Measurements from ENCODE around the gene MAN1A1. TPM values are rescaled to one million over a fixed set of nuclear protein-coding genes. Genes with fewer than 3 reads are reported as not detected.
"Not testable (repeated sequence)": the region's sequence is repeated elsewhere in the genome, so short reads cannot be mapped to it uniquely, and the experiment has no call there.

The MAN1A1 gene
- polyA plus RNA-seq, 3 donors from 2014 or later, result 33.9 to 64.9 (median 56.7) TPM

DNA sequence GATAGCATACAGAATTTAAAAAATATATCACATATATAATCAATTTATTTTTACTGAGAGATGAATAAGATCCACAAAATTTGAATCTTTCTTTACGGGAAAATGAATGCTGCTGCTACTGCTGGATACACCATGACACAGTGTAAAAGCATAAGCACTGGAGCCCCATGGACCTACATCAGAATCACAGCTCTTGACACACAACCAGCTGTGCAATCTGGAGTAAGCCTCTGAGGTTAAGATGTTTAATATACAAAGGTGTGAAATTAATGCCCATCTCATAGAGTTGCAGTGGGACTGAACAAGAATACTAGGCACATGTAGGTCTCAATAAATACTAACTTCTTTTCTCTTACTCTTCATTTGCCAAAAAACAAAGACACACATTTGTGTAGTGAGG lies 48.1 kb downstream of the MAN1A1 start:
- no peak for DNase-seq
- Mint-ChIP-seq H3K27me3 (ENCODE audit: low read depth in 3 of 3) (peaks cover 0 to 3% (median 0%) of the 10 kb centered on the region in 3 donors), H3K4me1 (peaks cover 16 to 32% of the 10 kb centered on the region in 2 donors)

DNA sequence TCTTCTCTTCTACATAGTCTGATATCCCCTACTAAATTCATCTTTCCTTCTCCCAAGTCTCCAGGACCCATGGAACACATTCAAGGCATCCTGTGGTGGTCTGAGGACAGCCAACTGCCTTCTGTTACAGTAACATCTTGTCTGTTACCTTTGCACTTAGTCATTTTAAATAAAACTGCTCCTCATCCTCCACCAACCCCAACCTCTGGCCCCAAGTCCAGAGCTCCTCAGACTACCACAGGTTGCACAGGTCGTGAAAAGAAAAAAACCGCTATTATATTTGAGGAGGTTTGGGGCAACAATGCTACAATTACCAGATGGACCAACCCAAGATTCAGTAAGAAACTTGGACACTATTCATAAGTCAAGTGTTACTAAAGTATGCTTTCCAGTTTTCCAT lies 49.9 kb downstream of the MAN1A1 start:
- no peak for DNase-seq
- H3K4me1 Mint-ChIP-seq, result peaks cover 32 to 50% of the 10 kb centered on the region in 2 donors
- H3K27me3 Mint-ChIP-seq (ENCODE audit: low read depth in 3 of 3), result peaks cover 0 to 3% (median 0%) of the 10 kb centered on the region in 3 donors
- H3K36me3 Mint-ChIP-seq, result peaks cover 3 to 7% (median 5%) of the 10 kb centered on the region in 3 donors
- H3K27ac Mint-ChIP-seq, result peak overlapping the region in 3 of 6 donors; percentile 3 to 32 (median 26)
- H3K4me3 Mint-ChIP-seq, result no peak overlapping the region
- no peaks in the 10 kb centered on the region for H3K9me3 Mint-ChIP-seq

More for the DNA sequence above, 48.1 kb downstream of the MAN1A1 start:
- Mint-ChIP-seq H3K27ac (no peak overlapping the region), H3K36me3 (peaks cover 7 to 13% (median 12%) of the 10 kb centered on the region in 3 donors), H3K4me3 (no peak overlapping the region), H3K9me3 (no peaks in the 10 kb centered on the region)

DNA sequence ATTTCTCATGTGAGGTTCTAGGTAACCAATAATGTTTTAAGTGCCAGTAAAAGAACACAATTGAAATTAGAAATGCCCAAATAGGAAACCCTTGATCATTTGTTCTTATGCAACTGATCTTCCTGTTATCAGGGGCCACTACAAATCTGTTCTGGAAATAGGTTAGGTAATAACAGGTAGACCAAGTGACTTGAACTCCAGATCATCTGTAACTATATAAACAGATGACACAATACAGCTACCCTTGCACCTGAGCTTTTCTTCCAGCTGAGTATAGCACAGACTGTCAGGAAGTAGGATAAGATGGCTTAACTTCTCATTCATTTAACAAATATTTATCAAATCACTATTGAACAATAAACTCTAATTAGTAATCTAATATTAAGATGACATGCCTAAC lies 52.5 kb downstream of the MAN1A1 start:
- no peak overlapping the region for H3K4me3 Mint-ChIP-seq
- H3K36me3 Mint-ChIP-seq, result peaks cover 0 to 7% (median 0%) of the 10 kb centered on the region in 3 donors
- H3K9me3 Mint-ChIP-seq, result no peaks in the 10 kb centered on the region
- H3K27ac Mint-ChIP-seq, result peak overlapping the region in 3 of 6 donors; percentile 12 to 24 (median 19)
- peaks cover 0 to 3% (median 0%) of the 10 kb centered on the region in 3 donors for H3K27me3 Mint-ChIP-seq (ENCODE audit: low read depth in 3 of 3)
- no peak for DNase-seq
- peaks cover 32 to 42% of the 10 kb centered on the region in 2 donors for H3K4me1 Mint-ChIP-seq

DNA sequence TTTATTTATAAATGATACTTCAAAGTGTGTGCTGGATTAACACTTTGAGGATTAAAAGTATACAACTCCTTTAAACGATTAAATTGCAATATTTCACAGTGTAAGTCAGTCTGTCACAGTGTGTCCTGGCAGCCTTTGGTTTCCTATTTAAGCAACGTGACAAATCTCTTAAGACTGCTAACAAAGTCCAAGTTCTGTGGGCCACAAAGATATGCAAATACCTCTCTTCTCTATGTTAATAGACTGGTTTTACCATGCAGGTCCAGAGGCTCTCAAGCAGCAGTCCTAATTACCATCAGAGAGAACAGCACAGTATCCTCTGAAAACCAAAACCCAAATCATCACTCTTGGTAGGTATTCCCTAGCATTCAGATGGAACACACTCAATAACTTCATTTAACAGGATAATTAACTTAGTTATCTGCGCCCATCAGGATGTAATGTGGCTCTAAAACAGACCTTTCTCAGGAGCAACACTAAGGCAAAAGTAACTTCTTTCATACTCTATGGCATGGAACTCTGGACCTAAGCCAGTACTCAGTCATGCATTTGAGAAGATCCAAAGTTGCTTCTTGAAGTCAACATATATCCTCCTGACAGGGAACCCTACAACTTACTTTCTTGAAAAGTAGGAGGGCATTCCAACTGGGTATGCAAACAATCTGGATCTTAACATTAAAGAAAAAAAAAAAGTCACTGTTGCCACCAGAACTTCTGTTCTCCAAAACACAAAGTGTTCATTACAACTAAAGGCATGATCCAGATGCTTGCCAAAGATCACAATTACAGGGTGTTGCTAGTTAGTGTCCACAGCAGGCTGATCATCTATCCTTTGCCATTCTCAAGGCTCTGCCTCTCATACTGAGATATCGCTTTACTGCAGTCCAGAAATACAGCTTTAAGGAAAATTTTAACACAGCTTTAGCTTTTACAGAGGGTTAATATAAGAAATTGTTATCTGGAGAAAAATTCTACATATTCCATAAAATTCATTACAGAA lies 53.2 kb downstream of the MAN1A1 start:
- Mint-ChIP-seq H3K27me3 (ENCODE audit: low read depth in 3 of 3) (peaks cover 0 to 3% (median 0%) of the 10 kb centered on the region in 3 donors), H3K27ac (peak overlapping the region in 4 of 6 donors; percentile 24 to 50 (median 34)), H3K4me3 (no peak overlapping the region), H3K36me3 (peaks cover 0 to 8% (median 2%) of the 10 kb centered on the region in 3 donors), H3K4me1 (peaks cover 32 to 46% of the 10 kb centered on the region in 2 donors), H3K9me3 (no peaks in the 10 kb centered on the region)
- DNase-seq, result no peak

DNA sequence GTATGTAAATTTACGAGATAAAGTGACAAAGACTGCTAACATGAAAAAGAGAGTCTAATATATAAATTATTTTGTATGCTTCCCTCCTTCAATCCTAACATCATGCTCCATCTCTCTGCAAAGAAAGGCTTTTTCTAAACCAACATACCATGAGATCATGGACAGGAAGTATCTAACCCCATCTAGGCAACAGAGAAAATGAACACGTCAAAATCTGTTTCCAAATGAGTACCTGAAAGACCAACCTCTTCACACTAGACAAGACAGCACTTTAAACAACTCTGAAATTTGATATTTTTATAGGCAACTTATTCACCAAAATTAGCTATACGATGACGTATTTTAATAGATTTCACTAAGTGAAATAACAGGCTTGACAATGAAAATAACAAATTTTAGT lies 54.6 kb downstream of the MAN1A1 start:
- Mint-ChIP-seq H3K27ac (peak overlapping the region in 2 of 6 donors; percentile 2 to 13), H3K4me1 (peaks cover 34 to 57% of the 10 kb centered on the region in 2 donors), H3K36me3 (peaks cover 3 to 12% (median 5%) of the 10 kb centered on the region in 3 donors), H3K9me3 (no peaks in the 10 kb centered on the region), H3K27me3 (ENCODE audit: low read depth in 3 of 3) (peaks cover 0 to 3% (median 0%) of the 10 kb centered on the region in 3 donors), H3K4me3 (peak overlapping the region in 1 of 5 donors; percentile 0)
- no peak for DNase-seq

DNA sequence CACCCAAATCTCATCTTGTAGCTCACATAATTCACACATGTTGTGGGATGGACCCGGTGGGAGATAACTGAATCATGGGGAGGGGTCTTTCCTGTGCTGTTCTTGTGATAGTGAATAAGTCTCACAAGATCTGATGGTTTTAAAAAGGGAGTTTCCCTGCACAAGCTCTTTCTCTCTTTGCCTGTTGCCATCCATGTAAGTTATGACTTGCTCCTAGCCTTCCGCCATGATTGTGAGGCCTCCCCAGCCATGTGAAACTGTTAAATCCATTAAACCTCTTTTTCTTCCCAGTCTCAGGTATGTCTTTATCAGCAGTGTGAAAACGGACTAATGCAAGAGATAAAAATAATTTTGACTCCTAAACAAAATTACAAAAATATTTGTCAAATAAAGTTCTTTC lies 58.5 kb downstream of the MAN1A1 start:
- not testable (repeated sequence) for H3K4me3 Mint-ChIP-seq
- H3K4me1 Mint-ChIP-seq, result peaks cover 19 to 49% of the 10 kb centered on the region in 2 donors

DNA sequence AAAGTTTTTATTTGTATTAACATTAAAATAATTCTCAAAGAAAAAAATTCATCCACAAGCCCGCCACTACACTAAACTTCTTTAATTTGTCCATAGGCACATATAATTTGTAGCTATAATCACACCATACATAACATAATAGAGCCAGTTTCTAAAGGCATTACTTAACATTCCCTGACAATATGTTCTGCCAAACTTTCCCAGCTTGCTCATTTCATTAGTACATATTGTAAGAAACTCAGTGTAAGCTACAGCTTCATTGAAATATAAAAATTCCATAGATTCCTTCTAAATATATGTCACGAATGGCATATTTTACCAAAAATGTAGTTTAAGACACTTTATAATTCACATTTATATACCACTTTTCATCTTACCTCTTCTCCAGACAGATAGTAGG lies 59.3 kb downstream of the MAN1A1 start:
- Mint-ChIP-seq H3K27ac (no peak overlapping the region), H3K27me3 (ENCODE audit: low read depth in 3 of 3) (no peaks in the 10 kb centered on the region), H3K36me3 (peaks cover 7 to 22% (median 21%) of the 10 kb centered on the region in 3 donors), H3K9me3 (no peaks in the 10 kb centered on the region), H3K4me1 (peaks cover 14 to 41% of the 10 kb centered on the region in 2 donors), H3K4me3 (no peak overlapping the region)
- DNase-seq, result no peak

More for the DNA sequence above, 58.5 kb downstream of the MAN1A1 start:
- not testable (repeated sequence) for H3K27ac Mint-ChIP-seq; H3K9me3 Mint-ChIP-seq; DNase-seq; H3K27me3 Mint-ChIP-seq (ENCODE audit: low read depth in 3 of 3)
- H3K36me3 Mint-ChIP-seq, result peaks cover 7 to 22% (median 18%) of the 10 kb centered on the region in 3 donors

DNA sequence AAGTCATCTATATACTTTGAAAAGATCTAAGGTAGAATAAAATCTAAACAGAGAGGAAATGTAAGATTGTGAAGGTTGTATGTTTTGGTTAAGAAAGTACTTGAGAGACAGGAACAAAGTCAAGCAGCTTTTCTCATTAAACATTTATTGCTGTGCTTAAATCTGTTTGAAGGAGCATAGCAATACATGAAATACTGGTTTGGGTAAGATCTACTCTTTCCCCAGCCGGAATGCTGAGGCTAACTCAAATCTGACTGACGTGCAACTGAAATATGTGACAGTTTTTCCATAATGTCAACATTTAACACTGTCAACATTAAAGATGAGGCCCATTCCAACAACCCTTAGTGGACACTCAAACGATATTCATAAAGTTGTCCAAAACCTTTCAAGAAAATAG lies 59.9 kb downstream of the MAN1A1 start:
- H3K9me3 Mint-ChIP-seq, result no peaks in the 10 kb centered on the region
- H3K4me3 Mint-ChIP-seq, result no peak overlapping the region

DNA sequence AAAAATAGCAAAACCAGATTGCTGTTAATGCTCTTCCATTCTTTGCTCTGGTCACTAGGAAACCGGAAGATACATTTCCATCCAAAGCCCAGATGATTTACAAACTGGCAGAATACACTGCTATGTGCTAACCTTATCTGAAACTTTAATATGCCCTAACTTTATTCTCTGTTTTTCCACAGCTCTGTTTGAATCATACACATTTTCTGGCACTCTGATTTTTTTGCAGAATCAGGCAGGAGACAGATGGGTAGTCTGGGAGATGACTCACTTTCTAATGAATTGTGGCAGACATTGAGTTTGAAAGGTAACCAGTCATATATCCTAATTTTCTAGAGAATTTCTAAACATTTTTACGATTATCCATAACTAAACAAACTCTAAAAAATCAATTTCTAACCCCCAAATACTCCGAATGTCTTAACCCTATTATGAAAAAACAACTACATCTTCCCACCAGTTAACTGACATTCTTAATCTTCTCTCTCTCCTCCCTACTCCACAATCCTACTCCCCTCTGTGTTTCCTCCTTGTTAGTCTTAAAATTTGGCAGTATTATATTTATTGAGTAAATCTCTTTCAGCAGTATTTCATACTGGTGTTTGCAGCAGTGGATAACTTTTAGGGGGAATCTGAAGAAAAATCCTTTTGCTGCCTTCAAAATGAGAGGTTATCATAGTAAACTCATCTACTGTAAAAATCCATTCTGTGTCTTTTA lies 63.5 kb downstream of the MAN1A1 start:
- H3K4me1 Mint-ChIP-seq, result peaks cover 19 to 34% of the 10 kb centered on the region in 2 donors
- peaks cover 5 to 22% (median 22%) of the 10 kb centered on the region in 3 donors for H3K36me3 Mint-ChIP-seq
- H3K27me3 Mint-ChIP-seq (ENCODE audit: low read depth in 3 of 3), result peaks cover 0 to 3% (median 0%) of the 10 kb centered on the region in 3 donors
- DNase-seq, result no peak
- peak overlapping the region in 2 of 6 donors; percentile 25 to 70 for H3K27ac Mint-ChIP-seq
- no peaks in the 10 kb centered on the region for H3K9me3 Mint-ChIP-seq
- H3K4me3 Mint-ChIP-seq, result no peak overlapping the region

More for the DNA sequence above, 59.9 kb downstream of the MAN1A1 start:
- peaks cover 10 to 35% of the 10 kb centered on the region in 2 donors for H3K4me1 Mint-ChIP-seq
- no peak for DNase-seq
- peaks cover 0 to 2% (median 0%) of the 10 kb centered on the region in 3 donors for H3K27me3 Mint-ChIP-seq (ENCODE audit: low read depth in 3 of 3)
- H3K27ac Mint-ChIP-seq, result peak overlapping the region in 3 of 6 donors; percentile 13 to 41 (median 21)
- peaks cover 7 to 22% (median 21%) of the 10 kb centered on the region in 3 donors for H3K36me3 Mint-ChIP-seq

DNA sequence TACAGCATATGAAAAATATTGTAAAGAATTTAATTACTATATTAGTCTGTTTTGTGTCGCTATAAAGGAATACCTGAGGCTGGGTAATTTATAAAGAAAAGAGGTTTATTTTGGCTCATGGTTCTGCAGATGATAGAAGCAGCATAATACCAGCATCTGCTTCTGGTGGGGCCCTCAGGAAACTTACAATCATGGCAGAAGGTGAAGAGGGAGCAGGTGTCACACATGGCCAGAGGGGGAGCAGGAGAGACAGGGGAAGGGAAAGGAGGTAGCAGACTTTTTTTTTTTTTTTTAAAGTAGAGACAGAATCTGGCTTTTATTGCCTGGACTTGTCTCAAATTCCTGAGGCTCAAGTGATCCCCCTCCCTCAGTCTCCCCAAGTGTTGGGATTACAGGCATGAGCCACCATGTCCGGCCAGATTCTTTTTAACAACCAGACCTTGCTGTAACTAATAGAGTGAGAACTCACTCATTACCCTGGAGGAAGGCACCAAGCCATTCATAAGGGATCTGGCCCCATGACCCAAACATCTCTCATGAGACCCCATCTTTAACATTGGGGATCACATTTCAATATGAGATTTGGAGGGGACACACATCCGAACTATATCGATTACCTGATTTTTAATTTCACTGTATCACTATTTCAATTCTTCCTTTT lies 64.6 kb downstream of the MAN1A1 start:
- H3K4me1 Mint-ChIP-seq, result peaks cover 19 to 26% of the 10 kb centered on the region in 2 donors
- H3K9me3 Mint-ChIP-seq, result no peaks in the 10 kb centered on the region
- H3K27me3 Mint-ChIP-seq (ENCODE audit: low read depth in 3 of 3), result peaks cover 0 to 3% (median 0%) of the 10 kb centered on the region in 3 donors
- peak; percentile 12 to 32 (median 14) for DNase-seq
- H3K4me3 Mint-ChIP-seq, result no peak overlapping the region
- peak overlapping the region in 1 of 6 donors; percentile 64 for H3K27ac Mint-ChIP-seq
- peaks cover 4 to 22% (median 17%) of the 10 kb centered on the region in 3 donors for H3K36me3 Mint-ChIP-seq

DNA sequence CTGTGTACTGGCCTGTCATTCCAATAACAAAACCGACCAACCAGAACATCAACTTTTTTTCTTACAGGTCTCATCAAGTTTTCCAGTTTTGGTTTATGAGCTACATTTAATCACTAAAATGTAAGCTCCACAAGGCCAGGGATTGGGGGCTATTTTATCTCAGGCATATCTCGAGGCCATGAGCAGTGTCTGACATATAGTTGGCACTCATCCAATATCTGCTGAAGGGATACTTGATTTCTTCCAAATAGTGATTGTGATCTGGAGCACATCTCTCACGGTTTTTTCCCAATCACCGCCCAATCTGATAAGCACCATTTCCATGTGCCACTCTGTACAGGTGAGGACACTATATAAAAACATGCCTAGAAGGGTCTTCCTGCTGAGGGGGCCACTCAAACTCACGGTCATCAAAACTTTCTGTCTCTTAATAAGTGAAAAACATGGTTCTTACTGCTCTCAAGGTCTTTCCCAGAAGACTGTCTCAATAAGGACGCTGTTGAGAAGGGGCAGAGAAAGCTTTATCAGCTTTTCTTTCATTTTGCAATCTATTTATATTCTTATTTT lies 65.5 kb downstream of the MAN1A1 start:
- H3K9me3 Mint-ChIP-seq, result no peaks in the 10 kb centered on the region
- no peak overlapping the region for H3K4me3 Mint-ChIP-seq
- H3K27ac Mint-ChIP-seq, result peak overlapping the region in 1 of 6 donors; percentile 70
- H3K27me3 Mint-ChIP-seq (ENCODE audit: low read depth in 3 of 3), result peaks cover 0 to 3% (median 0%) of the 10 kb centered on the region in 3 donors
- H3K4me1 Mint-ChIP-seq, result peaks cover 19 to 21% of the 10 kb centered on the region in 2 donors
- H3K36me3 Mint-ChIP-seq, result peaks cover 0 to 22% (median 13%) of the 10 kb centered on the region in 3 donors
- DNase-seq, result no peak

DNA sequence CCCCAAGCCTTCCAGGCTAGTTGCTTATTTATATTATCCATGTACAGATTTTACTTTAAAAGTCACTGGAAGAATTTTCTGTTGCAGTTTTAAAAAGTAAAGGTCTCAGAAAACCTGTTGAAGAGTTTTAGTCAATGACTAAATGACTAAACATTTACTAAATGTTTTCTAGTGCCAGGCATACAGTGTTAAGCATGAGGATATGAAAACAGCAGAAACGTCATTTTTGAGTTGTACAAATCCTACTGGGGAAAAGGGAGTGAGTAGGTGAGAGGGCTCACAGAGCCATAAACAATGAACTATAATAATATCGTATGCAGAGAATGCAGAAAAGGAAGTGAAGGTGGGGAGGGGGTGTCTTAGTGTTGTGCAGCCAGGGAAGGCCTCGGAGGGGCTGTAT lies 66.3 kb downstream of the MAN1A1 start:
- H3K27ac Mint-ChIP-seq, result peak overlapping the region; percentile 5 to 66 (median 33)
- no peak overlapping the region for H3K4me3 Mint-ChIP-seq

More for the DNA sequence above, 66.3 kb downstream of the MAN1A1 start:
- H3K36me3 Mint-ChIP-seq, result peaks cover 0 to 21% (median 13%) of the 10 kb centered on the region in 3 donors
- DNase-seq, result no peak
- H3K27me3 Mint-ChIP-seq (ENCODE audit: low read depth in 3 of 3), result peaks cover 0 to 3% (median 0%) of the 10 kb centered on the region in 3 donors
- peaks cover 19 to 21% of the 10 kb centered on the region in 2 donors for H3K4me1 Mint-ChIP-seq
- no peaks in the 10 kb centered on the region for H3K9me3 Mint-ChIP-seq

Data from immature natural killer cell (primary cell).